Activated effector memory CD4-positive, alpha-beta T cell treated with Interleukin-2 at 50 U/mL for 16 hours (primary cell): ENCODE results near the gene CRLF2.
A peak's percentile ranks its signal among the peaks of the same experiment; 100 is the strongest.
"Not testable (repeated sequence)": the region's sequence is repeated elsewhere in the genome, so short reads cannot be mapped to it uniquely, and the experiment has no call there.

Experiments used
- DNase-seq: peaks from one replicate; pipeline ENCODE4 v3.0.0-alpha.2; 2020

The CRLF2 gene

DNA sequence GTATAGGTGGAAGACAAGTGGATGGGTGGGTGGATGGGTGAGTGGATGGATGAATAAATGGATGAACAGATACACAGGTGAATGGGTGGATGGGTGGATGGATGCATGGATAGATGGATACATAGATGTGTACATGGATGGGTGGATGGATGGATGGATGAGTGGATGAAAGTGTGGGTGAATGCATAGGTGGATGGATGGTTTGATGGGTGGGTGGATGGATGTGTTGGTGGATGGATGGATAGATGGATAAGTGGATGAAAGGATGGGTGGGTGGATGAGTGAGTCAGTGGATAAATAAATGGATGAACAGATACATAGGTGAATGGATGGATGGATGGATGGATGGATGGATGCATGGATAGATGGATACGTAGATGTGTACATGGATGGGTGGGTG, 1.6 kb downstream of the CRLF2 start:
- DNase-seq, result no peak

GRCh38 chrX:1207496-1208025, 4.9 kb downstream of the CRLF2 start:
- DNase-seq, result no peak

DNA sequence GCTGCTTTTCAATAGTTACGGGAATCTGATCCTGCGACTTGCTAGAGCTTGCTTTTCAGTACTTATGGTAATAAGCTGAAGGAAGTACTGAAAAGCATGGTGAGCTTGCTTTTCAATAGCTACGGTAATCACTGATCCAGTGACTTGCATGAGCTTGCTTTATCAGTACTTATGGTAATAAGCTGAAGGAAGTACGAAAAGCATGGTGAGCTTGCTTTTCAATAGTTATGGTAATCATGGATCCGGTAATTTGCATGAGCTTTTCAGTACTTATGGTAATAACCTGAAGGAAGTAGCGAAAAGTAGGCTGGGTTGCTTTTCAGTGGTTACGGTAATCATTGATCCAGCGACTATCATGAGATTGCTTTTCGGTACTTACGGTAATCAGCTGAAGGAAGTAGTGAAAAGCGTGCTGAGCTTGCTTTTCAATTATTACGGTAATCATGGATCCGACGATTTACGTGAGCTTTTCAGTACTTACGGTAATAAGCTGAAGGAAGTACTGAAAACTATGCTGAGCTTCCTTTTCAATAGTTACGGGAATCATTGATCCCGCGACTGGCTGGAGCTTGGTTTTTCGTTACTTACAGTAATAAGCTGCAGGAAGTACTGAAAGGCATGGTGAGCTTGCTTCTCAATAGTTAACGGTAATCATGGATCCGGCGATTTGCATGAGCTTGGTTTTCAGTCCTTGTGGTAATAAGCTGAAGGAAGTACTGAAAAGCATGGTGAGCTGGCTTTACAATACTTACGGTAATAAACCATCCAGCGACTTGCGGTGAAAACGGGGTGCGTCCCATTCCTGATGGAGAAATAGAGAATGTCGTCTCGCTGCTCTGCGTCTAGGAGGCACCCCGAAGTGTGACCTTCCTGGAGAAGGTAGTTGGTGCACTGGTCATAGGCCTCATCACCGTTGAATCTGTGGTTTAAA, 6.5 kb downstream of the CRLF2 start:
- peak; percentile 30 for DNase-seq

DNA sequence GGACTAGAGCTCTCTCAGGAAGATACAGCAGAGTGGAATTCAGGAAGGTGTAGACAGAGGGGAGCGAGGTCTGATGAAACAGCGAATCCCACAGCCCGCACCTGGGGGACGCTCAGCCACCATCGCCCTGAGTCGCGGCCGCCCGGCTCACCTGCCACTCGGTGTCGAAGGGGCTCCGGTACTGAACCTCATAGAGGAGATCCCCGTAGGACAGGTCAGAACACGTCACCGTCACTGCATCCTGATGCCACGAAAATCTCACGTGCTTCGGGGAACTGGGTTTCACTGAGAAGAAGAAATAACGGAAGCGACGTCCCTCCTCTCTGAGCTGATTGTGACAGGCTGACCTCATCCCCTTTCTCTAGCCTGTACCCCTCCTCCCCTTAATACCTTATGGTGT, 10.2 kb downstream of the CRLF2 start:
- DNase-seq, result no peak

GRCh38 chrX:1196436-1196835, 16.0 kb downstream of the CRLF2 start:
- no peak for DNase-seq

GRCh38 chrX:1192196-1192595, 20.3 kb downstream of the CRLF2 start:
- DNase-seq, result not testable (repeated sequence)

DNA sequence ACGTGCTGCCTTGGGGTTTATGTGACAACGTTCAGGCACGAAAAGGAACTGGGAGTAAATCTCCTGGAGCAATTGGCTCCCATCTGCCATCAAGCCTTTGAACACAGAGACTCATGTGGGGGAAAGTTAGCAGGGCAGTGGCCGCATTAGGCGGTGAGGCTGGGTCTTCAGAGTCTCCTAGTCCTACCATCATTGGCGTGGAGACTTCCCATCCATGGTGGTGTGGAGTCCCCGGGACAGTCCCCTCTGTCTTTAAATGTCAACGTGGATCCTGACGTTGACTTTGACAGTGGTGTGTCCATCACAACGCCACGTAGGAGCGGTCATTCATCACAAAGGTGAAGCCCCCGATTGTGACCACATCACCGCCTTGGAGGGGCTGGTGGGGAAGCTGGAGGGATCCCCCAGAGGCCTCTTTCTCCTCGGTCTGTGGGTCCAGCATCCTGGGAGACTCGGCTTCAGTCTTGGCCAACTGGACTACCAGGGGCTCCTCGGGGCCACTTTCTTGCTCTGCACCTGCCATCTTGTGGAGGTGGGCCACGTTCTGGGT, 21.8 kb downstream of the CRLF2 start:
- DNase-seq, result no peak

- DNase-seq, result no peak
Measured at GRCh38 chrX:1185561-1185960, 26.9 kb downstream of the CRLF2 start.

GRCh38 chrX:1182211-1182610, 30.2 kb downstream of the CRLF2 start:
- no peak for DNase-seq

DNA sequence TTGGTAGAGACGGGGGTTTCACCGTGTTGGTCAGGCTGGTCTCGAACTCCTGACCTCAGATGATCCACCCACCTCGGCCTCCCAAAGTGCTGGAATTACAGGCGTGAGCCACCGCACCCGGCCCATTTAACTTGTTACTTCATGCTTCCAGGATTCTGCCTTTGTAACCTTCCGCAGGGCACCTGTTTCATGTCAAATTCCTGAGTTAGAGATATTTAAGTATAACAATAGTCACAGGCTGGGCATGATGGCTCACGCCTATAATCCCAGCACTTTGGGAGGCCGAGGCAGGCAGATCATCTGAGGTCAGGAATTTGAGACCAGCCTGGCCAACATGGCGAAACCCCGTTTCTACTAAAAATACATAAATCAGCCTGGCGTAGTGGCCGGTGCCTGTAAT, 30.8 kb downstream of the CRLF2 start:
- DNase-seq, result not testable (repeated sequence)

DNA sequence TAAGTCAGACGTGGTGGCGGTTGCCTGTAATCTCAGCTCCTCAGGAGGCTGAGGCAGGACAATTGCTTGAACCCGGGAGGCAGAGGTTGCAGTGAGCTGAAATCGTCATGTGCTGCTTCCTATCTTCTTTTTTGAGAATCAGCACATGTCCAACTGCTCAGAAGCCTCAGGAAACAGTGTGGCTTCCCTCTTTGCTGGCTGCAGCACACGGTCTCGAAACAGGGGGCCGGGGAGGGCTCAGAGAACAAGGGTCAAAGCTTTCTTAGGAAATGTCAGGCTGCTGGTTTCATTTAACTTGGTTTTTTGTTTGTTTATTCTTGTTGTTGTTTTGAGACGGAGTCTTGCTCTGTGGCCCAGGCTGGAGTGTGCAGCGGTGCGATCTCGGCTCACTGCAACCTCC, 31.3 kb downstream of the CRLF2 start:
- DNase-seq, result no peak

DNA sequence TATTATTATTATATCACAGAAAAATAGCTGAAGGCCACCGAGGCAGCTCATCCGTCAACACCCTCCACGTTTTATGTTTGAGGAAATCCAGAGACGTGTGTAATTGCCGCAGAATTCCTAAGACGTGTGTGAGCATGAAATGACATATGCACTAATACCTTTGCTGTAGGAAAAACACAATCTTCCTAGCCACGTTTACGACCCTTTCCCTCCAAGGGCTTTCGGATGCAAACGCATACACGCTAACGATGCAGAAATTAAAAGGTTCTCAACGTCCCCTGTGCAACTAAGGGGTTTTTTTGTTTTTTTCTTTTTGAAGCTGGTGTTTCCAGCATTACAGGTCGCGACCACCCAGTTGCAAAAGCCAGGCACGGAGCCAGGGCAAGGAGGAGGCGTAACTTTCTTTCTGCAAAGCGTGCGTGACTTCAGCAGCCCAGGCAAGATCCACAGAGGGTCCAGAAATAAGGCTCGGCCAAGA, 33.8 kb downstream of the CRLF2 start:
- DNase-seq, result no peak

GRCh38 chrX:1176531-1177320, 35.7 kb downstream of the CRLF2 start:
- DNase-seq, result not testable (repeated sequence)

DNA sequence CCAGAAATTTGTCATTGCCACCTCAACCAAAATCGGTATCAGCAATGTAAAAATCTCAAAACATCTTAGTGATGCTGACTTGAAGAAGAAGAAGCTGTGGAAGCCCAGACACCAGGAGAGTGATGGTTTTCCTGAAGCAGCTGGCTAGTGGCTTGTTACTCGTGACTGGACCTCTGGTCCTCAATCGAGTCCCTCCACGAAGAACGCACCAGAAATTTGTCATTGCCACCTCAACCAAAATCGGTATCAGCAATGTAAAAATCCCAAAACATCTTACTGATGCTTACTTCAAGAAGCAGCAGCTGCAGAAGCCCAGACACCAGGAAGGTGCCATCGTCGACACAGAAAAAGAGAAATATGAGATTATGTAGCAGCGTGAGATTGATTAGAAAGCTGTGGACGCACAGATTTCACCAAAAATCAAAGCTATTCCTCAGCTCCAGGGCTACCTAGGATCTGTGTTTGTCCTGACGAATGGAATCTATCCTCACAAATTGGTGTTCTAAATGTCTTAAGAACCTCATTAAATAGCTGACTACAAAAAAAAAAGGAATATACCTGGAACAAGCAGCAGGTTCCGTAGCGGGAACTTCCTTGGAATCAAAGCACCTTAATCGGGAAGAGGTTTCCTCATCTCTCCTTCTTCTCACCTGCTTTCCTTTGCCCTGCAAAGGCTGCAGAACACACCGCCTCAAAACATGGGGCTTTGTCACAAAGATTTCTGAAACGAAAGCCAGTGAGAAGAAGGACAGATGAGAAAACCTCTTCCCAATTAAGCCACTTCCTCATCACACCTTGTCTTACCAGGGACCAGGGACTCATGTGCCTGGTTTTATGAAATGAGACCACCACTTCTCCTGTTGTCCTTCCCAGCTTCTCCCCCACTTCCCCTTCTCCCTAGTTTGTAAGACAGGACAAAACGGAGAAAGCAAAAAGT, 37.6 kb downstream of the CRLF2 start:
- not testable (repeated sequence) for DNase-seq

DNA sequence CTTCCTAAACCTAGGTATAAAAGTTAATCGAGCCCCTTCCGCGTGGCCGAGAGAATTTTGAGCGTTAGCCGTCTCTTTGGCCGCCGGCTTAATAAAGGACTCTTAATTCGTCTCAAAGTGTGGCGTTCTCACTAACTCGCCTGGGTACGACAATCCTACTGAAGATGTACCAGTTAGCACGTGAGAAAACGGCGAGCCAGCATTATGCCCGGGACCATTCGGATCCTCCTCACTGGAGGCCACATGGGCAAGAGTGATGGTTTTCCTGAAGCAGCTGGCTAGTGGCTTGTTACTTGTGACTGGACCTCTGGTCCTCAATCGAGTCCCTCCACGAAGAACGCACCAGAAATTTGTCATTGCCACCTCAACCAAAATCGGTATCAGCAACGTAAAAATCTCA, 39.0 kb downstream of the CRLF2 start:
- not testable (repeated sequence) for DNase-seq

- DNase-seq, result no peak
Measured at GRCh38 chrX:1172496-1172895, 40.0 kb downstream of the CRLF2 start.

- not testable (repeated sequence) for DNase-seq
Measured at GRCh38 chrX:1171915-1172314, 40.5 kb downstream of the CRLF2 start.

GRCh38 chrX:1170243-1170642, 42.2 kb downstream of the CRLF2 start:
- DNase-seq, result no peak

GRCh38 chrX:1169189-1169588, 43.3 kb downstream of the CRLF2 start:
- DNase-seq, result no peak

DNA sequence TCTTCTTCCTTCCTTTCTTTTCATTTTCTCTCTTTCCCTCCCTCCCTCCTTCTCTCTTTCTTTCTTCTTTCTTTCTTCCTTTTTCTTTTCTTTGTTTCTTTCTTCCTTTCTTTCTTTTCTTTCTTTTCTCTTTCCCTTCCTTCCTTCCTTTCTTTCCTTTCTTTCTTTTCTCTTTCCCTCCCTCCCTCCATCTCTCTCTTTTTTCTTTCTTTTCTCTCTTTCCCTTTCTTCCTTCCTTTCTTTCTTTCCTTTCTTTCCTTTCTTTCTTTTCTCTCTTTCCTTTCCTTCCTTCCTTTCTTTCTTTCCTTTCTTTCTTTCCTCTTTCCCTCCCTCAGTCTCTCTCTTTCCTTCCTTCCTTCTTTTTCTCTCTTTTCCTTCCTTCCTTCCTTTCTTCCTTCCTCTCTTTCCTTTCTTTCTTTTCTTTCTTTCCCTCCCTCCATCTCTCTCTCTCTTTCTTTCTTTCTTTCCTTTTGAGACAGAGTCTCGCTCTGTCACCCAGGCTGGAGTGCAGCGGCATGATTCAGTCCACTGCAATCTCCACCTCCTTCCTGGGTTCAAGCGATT, 44.4 kb downstream of the CRLF2 start:
- no peak for DNase-seq

DNA sequence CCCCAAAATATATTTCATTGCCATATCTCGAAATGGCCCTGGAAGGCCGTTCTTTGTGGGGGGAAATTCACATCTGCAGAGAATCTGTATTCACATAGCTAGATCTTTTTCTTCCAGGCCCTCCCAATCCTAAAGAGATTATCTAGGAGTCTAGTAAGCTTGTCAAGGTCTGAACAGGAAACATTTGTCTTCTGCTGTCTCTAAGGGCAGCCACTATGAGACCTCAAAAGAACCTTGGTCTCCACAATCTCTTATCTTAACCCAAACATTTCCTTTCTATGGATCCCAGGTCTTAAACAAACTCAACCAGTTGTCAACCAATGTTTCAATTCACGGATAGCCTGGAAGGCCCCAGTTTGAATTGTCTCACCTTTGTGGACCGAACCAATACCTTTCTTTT, 45.0 kb downstream of the CRLF2 start:
- DNase-seq, result no peak
